Karpas-422 (cell line): ENCODE measurements around the gene PWP2. TPM values are rescaled to one million over a fixed set of nuclear protein-coding genes. Genes with fewer than 3 reads are reported as not detected.

ENCODE experiments used
- DNase-seq: peaks from one replicate; pipeline ENCODE4 v3.0.0-alpha.2; 2015
- H2AFZ ChIP-seq: fragments of 200-600 bp; sonication (generic); 2 replicates; pipeline ENCODE4 v1.6.1; 2014; ENCODE audit warnings: antibody characterized with exemption, low read length, mixed read lengths
- H3K27ac ChIP-seq: fragments of 200-600 bp; sonication (generic); 2 replicates; pipeline ENCODE4 v1.5.1; 2014; ENCODE audit warnings: mild to moderate bottlenecking, low read length, moderate library complexity
- H3K27me3 ChIP-seq: fragments of 200-600 bp; sonication (generic); 2 replicates; pipeline ENCODE4 v1.6.1; 2014; ENCODE audit warnings: low read length, mixed read lengths
- H3K36me3 ChIP-seq: fragments of 200-600 bp; sonication (generic); 2 replicates; pipeline ENCODE4 v1.6.1; 2014; ENCODE audit warnings: low read length, mixed read lengths; ENCODE audit not compliant: insufficient read depth
- H3K4me1 ChIP-seq: fragments of 200-600 bp; sonication (generic); 2 replicates; pipeline ENCODE4 v1.6.1; 2014; ENCODE audit warnings: mild to moderate bottlenecking, low read length, mixed read lengths
- H3K4me2 ChIP-seq: fragments of 200-600 bp; sonication (generic); 2 replicates; pipeline ENCODE4 v1.6.1; 2014; ENCODE audit warnings: low read length, low read depth, mild to moderate bottlenecking; ENCODE audit not compliant: poor library complexity, severe bottlenecking
- H3K4me3 ChIP-seq: fragments of 200-600 bp; sonication (generic); 2 replicates; pipeline ENCODE4 v1.5.1; 2014; ENCODE audit warnings: mild to moderate bottlenecking, antibody characterized with exemption, low read length, mixed read lengths
- H3K79me2 ChIP-seq: fragments of 200-600 bp; sonication (generic); 2 replicates; pipeline ENCODE4 v1.6.1; 2014; ENCODE audit warnings: mild to moderate bottlenecking, low read length, mixed read lengths
- H3K9ac ChIP-seq: fragments of 200-600 bp; sonication (generic); 2 replicates; pipeline ENCODE4 v1.6.0; 2014; ENCODE audit warnings: low read length
- H3K9me2 ChIP-seq: fragments of 200-600 bp; sonication (generic), shearing (Covaris generic); replicated peaks from 2 replicates; pipeline ENCODE4 v1.6.0; 2014; ENCODE audit warnings: mild to moderate bottlenecking, low read length, moderate library complexity; ENCODE audit not compliant: insufficient read depth
- H3K9me3 ChIP-seq: fragments of 300-700, 200-600 bp; sonication (generic); 2 replicates; pipeline ENCODE4 v1.6.1; 2014; ENCODE audit warnings: low read length, mixed read lengths
- H4K20me1 ChIP-seq: fragments of 200-600 bp; sonication (generic); 2 replicates; pipeline ENCODE4 v1.6.1; 2014; ENCODE audit warnings: mild to moderate bottlenecking, antibody characterized with exemption, low read length, low read depth; ENCODE audit not compliant: insufficient read depth
- total RNA-seq: library from RNA; depleted of rRNA; stranded (reverse); fragments of >200 nt; shearing (Covaris generic); gene quantifications from 2 replicates; pipeline ENCODE4 v1.2.3, GENCODE V29; 2014; ENCODE audit warnings: low replicate concordance

PWP2 gene
- total RNA-seq, 1 experiment from 2014 or later = 1.0 TPM

DNA sequence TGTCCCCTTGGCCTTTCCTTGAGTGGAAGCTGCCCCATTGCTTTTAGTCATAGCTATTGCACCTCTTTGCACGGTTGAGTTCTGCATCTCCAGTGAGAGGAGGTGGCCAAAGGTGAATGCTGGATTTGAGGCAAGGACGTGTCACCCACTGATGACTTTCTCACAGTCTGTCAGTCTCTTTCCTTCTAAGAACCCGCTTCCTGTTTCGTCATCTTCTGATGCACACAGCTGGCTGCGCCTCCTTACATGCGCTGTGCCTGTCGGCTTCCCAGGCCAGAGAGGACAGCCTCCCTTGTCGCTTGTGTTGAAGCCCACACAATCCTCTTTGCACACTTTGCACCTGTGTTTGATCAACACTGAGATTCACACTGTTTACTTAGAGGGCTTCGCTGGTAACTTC is 41.8 kb upstream of the PWP2 start:
- no peaks in the 10 kb centered on the region for H3K4me1 ChIP-seq
- no peak overlapping the region for H3K9ac ChIP-seq
- no peaks in the 10 kb centered on the region for H3K9me3 ChIP-seq
- peaks cover 6% of the 10 kb centered on the region; the same call in 1 of the 2 replicates for H3K36me3 ChIP-seq
- H3K9me2 ChIP-seq = no peaks in the 10 kb centered on the region
- H3K27ac ChIP-seq = no peak overlapping the region
- DNase-seq = no peak
- no peak overlapping the region for H2AFZ ChIP-seq
- H3K4me2 ChIP-seq = no peak overlapping the region
- H3K4me3 ChIP-seq = no peak overlapping the region
- peaks cover 51% of the 10 kb centered on the region for H3K79me2 ChIP-seq
- peaks cover 11% of the 10 kb centered on the region; the same call in 1 of the 2 replicates for H4K20me1 ChIP-seq
- no peaks in the 10 kb centered on the region for H3K27me3 ChIP-seq

- Histone ChIP-seq H3K27me3 (no peaks in the 10 kb centered on the region), H3K79me2 (peaks cover 58% of the 10 kb centered on the region), H2AFZ (no peak overlapping the region), H3K27ac (no peak overlapping the region), H4K20me1 (peaks cover 11% of the 10 kb centered on the region; the same call in 1 of the 2 replicates), H3K36me3 (peaks cover 6% of the 10 kb centered on the region), H3K4me3 (no peak overlapping the region), H3K4me2 (no peak overlapping the region), H3K9ac (no peak overlapping the region), H3K9me3 (no peaks in the 10 kb centered on the region), H3K4me1 (no peaks in the 10 kb centered on the region), H3K9me2 (no peaks in the 10 kb centered on the region)
- DNase-seq = no peak
Measured at GRCh38 chr21:44066116-44066515, 41.1 kb upstream of the PWP2 start.

DNA sequence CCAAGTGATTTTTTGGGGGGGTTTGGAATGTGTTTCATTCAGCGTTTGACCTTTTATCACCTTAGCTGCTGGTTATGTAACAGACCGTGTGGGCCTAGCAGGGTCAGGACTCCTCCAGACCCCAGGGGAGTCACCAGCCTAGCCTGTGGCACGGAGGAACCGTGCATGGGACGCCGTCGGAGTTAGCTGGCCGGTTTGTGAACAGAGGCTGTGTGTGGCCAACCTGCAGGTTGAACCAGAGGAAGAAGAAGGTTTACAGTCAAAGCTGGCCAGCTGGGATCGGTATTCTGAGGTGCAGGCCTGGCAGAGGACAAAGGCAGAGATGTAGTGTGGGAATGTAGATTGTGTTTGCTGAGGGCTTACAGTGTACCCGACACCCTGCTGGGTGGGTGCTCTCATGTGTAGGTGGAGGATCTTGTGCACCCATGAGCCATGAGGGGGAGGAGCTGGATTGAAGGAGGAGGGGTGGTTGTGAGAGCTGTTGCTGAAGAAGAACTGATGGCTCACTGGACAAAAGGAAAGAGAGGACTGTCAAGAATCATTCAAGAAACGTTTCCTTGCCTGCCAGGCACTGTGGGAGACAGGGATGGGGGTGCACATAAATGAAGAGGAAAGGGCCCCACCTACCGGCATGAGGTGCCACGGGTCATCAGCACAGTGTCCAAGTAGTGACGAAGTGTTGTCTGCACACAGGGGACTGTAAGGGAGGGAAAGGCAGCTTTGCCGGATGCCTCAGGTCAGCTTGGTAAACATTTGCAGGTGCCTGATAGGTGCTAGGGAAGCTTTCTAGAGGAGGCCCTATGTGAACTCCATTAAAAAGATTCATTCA is 40.0 kb upstream of the PWP2 start:
- no peak overlapping the region for H3K4me2 ChIP-seq
- no peaks in the 10 kb centered on the region for H3K27me3 ChIP-seq
- H3K4me3 ChIP-seq = no peak overlapping the region
- no peak for DNase-seq
- H3K79me2 ChIP-seq = peaks cover 66% of the 10 kb centered on the region
- no peak overlapping the region for H3K27ac ChIP-seq
- peaks cover 9% of the 10 kb centered on the region for H3K36me3 ChIP-seq
- H3K9me2 ChIP-seq = no peaks in the 10 kb centered on the region
- no peaks in the 10 kb centered on the region for H3K4me1 ChIP-seq
- no peak overlapping the region for H2AFZ ChIP-seq
- H4K20me1 ChIP-seq = peaks cover 6% of the 10 kb centered on the region; the same call in 1 of the 2 replicates
- no peak overlapping the region for H3K9ac ChIP-seq
- no peaks in the 10 kb centered on the region for H3K9me3 ChIP-seq

DNA sequence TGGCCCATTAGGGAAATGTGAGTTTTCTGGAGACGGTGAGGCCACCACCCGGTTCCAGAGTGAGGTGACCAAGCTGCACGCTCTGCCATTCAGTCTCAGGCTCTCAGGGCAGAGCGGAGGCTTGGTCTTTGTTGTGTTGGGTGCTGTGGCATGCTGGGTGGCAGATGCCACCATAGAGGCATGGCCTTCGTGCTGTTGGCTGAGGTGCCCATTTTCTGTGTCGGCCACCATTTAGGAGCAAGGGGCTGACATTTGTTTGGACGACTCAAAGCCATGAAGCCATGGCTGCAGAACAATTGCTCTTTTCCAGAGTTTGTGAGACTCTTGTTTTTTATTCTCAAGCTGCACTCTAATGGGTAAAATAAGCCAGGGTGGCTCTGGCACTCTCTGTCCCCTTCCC is 36.8 kb upstream of the PWP2 start:
- H3K79me2 ChIP-seq = peaks cover 53% of the 10 kb centered on the region
- no peak overlapping the region for H3K9ac ChIP-seq
- no peaks in the 10 kb centered on the region for H3K9me3 ChIP-seq
- no peak for DNase-seq
- no peaks in the 10 kb centered on the region for H3K4me1 ChIP-seq
- H3K9me2 ChIP-seq = no peaks in the 10 kb centered on the region
- no peak overlapping the region for H3K27ac ChIP-seq
- H3K4me2 ChIP-seq = no peak overlapping the region
- peaks cover 11% of the 10 kb centered on the region for H3K36me3 ChIP-seq
- H2AFZ ChIP-seq = no peak overlapping the region
- no peak overlapping the region for H3K4me3 ChIP-seq
- no peaks in the 10 kb centered on the region for H3K27me3 ChIP-seq
- H4K20me1 ChIP-seq = peaks cover 10% of the 10 kb centered on the region; the same call in 1 of the 2 replicates

DNA sequence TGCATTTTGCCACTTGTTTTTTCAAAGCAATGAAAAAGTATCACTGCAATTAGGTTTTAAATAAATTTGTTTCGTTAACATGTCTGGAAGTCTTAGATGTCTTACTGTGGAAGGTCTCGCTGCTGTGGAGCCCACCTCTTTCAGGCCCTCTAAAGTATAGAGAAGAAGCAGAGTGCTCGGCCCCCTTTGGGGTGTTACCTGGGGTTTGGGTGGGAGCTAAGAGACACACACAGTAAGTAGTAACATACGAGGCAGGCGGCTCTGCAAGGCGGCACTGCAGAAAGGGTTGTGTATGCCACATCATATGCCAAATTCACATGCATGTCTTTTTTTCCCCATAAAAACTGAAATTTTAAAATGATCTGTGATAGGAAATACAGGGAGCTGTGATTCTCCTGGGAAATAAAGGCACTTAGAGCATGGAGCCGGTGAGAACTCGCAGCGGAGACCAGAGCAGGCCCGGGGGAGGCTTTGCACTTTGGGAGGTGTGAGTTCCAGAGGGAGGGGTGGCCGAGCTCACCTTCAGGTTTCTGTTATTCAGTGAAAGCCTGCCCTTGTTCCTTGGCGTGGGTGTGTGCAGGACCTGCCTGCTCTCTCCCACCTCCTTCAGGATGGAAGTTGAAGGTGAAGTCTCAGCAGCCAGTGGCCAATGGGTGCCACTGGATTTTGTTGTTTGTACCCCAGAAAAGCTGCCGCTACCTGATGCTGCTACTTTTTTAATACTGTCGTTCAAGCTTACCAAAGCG is 35.7 kb upstream of the PWP2 start:
- DNase-seq = no peak

GRCh38 chr21:44072111-44072510 is 35.1 kb upstream of the PWP2 start:
- H3K4me1 ChIP-seq = no peaks in the 10 kb centered on the region
- DNase-seq = no peak
- no peak overlapping the region for H3K4me3 ChIP-seq

More for the DNA sequence above, 35.7 kb upstream of the PWP2 start:
- Histone ChIP-seq H3K4me1 (no peaks in the 10 kb centered on the region), H3K79me2 (peaks cover 45% of the 10 kb centered on the region), H3K4me2 (no peak overlapping the region), H3K27ac (no peak overlapping the region), H3K27me3 (no peaks in the 10 kb centered on the region), H3K36me3 (peaks cover 18% of the 10 kb centered on the region), H2AFZ (no peak overlapping the region), H4K20me1 (peaks cover 10% of the 10 kb centered on the region; the same call in 1 of the 2 replicates), H3K4me3 (no peak overlapping the region), H3K9me3 (no peaks in the 10 kb centered on the region), H3K9me2 (no peaks in the 10 kb centered on the region), H3K9ac (no peak overlapping the region)

DNA sequence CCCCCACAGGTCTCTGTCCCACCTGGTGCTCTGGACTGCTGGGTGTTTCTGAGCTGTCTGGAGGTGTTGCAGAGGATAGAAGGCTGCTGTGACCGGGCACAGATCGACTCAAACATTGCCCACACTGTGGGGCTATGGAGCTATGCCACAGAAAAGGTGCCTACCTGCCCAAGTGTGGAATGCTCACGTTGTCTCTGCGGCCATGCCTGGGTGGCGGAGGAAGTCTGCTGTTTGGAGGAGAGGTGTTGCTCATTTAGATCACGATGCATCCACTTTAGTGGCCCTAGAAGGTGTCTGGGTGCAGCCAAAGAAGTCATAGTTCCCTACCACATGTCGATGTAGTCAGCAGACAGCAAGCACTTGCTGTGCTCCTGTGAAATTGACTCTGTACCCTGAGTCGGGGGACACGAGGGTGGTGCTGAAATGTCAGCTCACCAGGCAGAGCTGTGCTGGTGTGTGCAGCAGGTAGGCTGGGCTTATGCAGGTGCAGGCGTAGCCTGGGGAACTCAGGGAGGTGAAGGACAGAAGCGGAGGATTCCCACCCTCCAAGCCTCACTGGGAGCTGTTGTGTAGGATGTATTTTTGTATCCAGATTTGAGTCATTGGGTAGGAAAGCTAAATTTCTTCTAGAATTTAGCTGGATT is 32.8 kb upstream of the PWP2 start:
- H4K20me1 ChIP-seq = peaks cover 6% of the 10 kb centered on the region; the same call in 1 of the 2 replicates
- H3K4me3 ChIP-seq = no peak overlapping the region
- H3K9ac ChIP-seq = no peak overlapping the region
- H3K79me2 ChIP-seq = peaks cover 25% of the 10 kb centered on the region
- no peak overlapping the region for H3K27ac ChIP-seq
- H3K9me3 ChIP-seq = no peaks in the 10 kb centered on the region
- H2AFZ ChIP-seq = no peak overlapping the region
- H3K4me2 ChIP-seq = no peak overlapping the region
- no peak for DNase-seq
- H3K36me3 ChIP-seq = peaks cover 36% of the 10 kb centered on the region
- no peaks in the 10 kb centered on the region for H3K4me1 ChIP-seq
- H3K27me3 ChIP-seq = no peaks in the 10 kb centered on the region
- no peaks in the 10 kb centered on the region for H3K9me2 ChIP-seq

More at GRCh38 chr21:44072111-44072510, 35.1 kb upstream of the PWP2 start:
- H3K27ac ChIP-seq = no peak overlapping the region
- no peaks in the 10 kb centered on the region for H3K9me2 ChIP-seq
- H2AFZ ChIP-seq = no peak overlapping the region
- no peaks in the 10 kb centered on the region for H3K27me3 ChIP-seq
- no peaks in the 10 kb centered on the region for H3K9me3 ChIP-seq
- peaks cover 20% of the 10 kb centered on the region for H3K36me3 ChIP-seq
- H3K9ac ChIP-seq = no peak overlapping the region
- no peak overlapping the region for H3K4me2 ChIP-seq
- peaks cover 41% of the 10 kb centered on the region for H3K79me2 ChIP-seq
- peaks cover 8% of the 10 kb centered on the region; the same call in 1 of the 2 replicates for H4K20me1 ChIP-seq

- H3K79me2 ChIP-seq = peaks cover 8% of the 10 kb centered on the region
- H3K9me2 ChIP-seq = no peaks in the 10 kb centered on the region
- H2AFZ ChIP-seq = no peak overlapping the region
- H3K9ac ChIP-seq = no peak overlapping the region
- H3K36me3 ChIP-seq = peaks cover 41% of the 10 kb centered on the region
- H3K4me2 ChIP-seq = no peak overlapping the region
- H3K27me3 ChIP-seq = no peaks in the 10 kb centered on the region
- no peak for DNase-seq
- no peak overlapping the region for H3K27ac ChIP-seq
- no peaks in the 10 kb centered on the region for H3K9me3 ChIP-seq
- H3K4me3 ChIP-seq = no peak overlapping the region
- peaks cover 6% of the 10 kb centered on the region; the same call in 1 of the 2 replicates for H4K20me1 ChIP-seq
- no peaks in the 10 kb centered on the region for H3K4me1 ChIP-seq
Measured at GRCh38 chr21:44076316-44076715, 30.9 kb upstream of the PWP2 start.
